ENCODE measurements around the gene CD69.

- TF ChIP-seq, protein P1, sequence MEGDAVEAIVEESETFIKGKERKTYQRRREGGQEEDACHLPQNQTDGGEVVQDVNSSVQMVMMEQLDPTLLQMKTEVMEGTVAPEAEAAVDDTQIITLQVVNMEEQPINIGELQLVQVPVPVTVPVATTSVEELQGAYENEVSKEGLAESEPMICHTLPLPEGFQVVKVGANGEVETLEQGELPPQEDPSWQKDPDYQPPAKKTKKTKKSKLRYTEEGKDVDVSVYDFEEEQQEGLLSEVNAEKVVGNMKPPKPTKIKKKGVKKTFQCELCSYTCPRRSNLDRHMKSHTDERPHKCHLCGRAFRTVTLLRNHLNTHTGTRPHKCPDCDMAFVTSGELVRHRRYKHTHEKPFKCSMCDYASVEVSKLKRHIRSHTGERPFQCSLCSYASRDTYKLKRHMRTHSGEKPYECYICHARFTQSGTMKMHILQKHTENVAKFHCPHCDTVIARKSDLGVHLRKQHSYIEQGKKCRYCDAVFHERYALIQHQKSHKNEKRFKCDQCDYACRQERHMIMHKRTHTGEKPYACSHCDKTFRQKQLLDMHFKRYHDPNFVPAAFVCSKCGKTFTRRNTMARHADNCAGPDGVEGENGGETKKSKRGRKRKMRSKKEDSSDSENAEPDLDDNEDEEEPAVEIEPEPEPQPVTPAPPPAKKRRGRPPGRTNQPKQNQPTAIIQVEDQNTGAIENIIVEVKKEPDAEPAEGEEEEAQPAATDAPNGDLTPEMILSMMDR (conservative IDR thresholded peaks at IDR 0.05): no peak
- no peak for TF ChIP-seq EZH2 (IDR thresholded peaks at IDR 0.05; ENCODE audit: low read depth)
Observed at GRCh38 chr12:9721394-9722092, 39.2 kb downstream of the CD69 start.
